K562 (cell line): ENCODE data around the gene SLC34A3. TPM values are rescaled to one million over a fixed set of nuclear protein-coding genes. Genes with fewer than 3 reads are reported as not detected.

ENCODE experiments used
- ARID3B ChIP-seq: fragments of 250-450 bp; sonication (Bioruptor Pico); IDR thresholded peaks from 2 replicates; pipeline ENCODE4 v1.4.0; 2020; ENCODE audit warnings: borderline replicate concordance
- DACH1 ChIP-seq: fragments of 450-650 bp; IDR thresholded peaks from 2 replicates; pipeline ENCODE4 v1.6.1; 2018; ENCODE audit not compliant: partially characterized antibody
- FOSL1 ChIP-seq: fragments of 200-800 bp; sonication (Bioruptor generic); conservative IDR thresholded peaks from 2 replicates; pipeline ENCODE4 v1.6.1; 2016; ENCODE audit warnings: missing genetic modification characterization, missing compliant biosample characterization
- GABPB1 ChIP-seq: sonication (generic); formaldehyde crosslinking; IDR thresholded peaks from 2 replicates; pipeline ENCODE4 v1.8.0; 2022; ENCODE audit warnings: mild to moderate bottlenecking, missing genetic modification reagents
- MEIS2 ChIP-seq: fragments of 450-650 bp; IDR thresholded peaks from 2 replicates; pipeline ENCODE4 v1.6.1; 2014; ENCODE audit warnings: mild to moderate bottlenecking; ENCODE audit not compliant: partially characterized antibody
- POLR2AphosphoS5 ChIP-seq: IDR thresholded peaks from 2 replicates; pipeline ENCODE4 v1.6.1; 2011; ENCODE audit warnings: mild to moderate bottlenecking, low read depth, low read length, moderate library complexity; ENCODE audit not compliant: control insufficient read depth, insufficient read depth
- RBM39 ChIP-seq: fragments of 200-400 bp; formaldehyde crosslinking; optimal IDR thresholded peaks from 2 replicates; pipeline ENCODE3; 2018; ENCODE audit warnings: low read depth, low read length
- SRF ChIP-seq, 2 experiments: fragments of 250-450, 450-650 bp in 1 of 2; sonication (Bioruptor Pico) in 1 of 2; sonication (generic) in 1 of 2; formaldehyde crosslinking; IDR thresholded peaks; 2 replicates each; pipeline versions ENCODE4 v1.5.0 to v1.5.1; 2020 to 2022; ENCODE audit warnings: mild to moderate bottlenecking in 1 of 2, missing genetic modification reagents in 1 of 2
- TRIM24 ChIP-seq, 2 experiments: fragments of 450-650 bp; IDR thresholded peaks; 2 replicates each; pipeline ENCODE4 v1.6.1; 2016
- ZNF318 ChIP-seq, 2 experiments: fragments of 450-650 bp; IDR thresholded peaks; 2 replicates each; pipeline ENCODE4 v1.6.1; 2016; ENCODE audit warnings: mild to moderate bottlenecking in 2 of 2, borderline replicate concordance in 1 of 2, low read depth in 1 of 2, moderate library complexity in 1 of 2
- ZNF639 ChIP-seq, 2 experiments: fragments of 200-800 bp in 1 of 2; sonication (Bioruptor generic) in 1 of 2; sonication (generic) in 1 of 2; formaldehyde crosslinking in 1 of 2; IDR thresholded peaks in 1 of 2; conservative IDR thresholded peaks in 1 of 2; 2 replicates each; pipeline versions ENCODE4 v1.5.0 to v1.6.1; 2016 to 2020; ENCODE audit warnings: missing compliant biosample characterization in 1 of 2, missing genetic modification characterization in 1 of 2, missing genetic modification reagents in 1 of 2
- ZNF778 ChIP-seq: fragments of 450-650 bp; formaldehyde crosslinking; IDR thresholded peaks from 2 replicates; pipeline ENCODE4 v1.4.0; 2020; ENCODE audit warnings: mild to moderate bottlenecking, moderate library complexity
- polyA plus RNA-seq, 8 experiments: library from polyadenylated mRNA; depleted of rRNA in 4 of 8; stranded (reverse) in 5 of 8; unstranded in 3 of 8; fragments of >200 nt; fragmentation: Nextera tagmentation in 2 of 8; fragmentation: Illumina TruSeq in 1 of 8; extraction: Ambion mirVana in 2 of 8; extraction: Trizol in 1 of 8; gene quantifications; 2 replicates each; pipeline versions ENCODE4 v1.2.1 to v1.2.3, GENCODE V29; 2011 to 2014; ENCODE audit warnings: inconsistent platforms in 1 of 8, missing spikeins in 1 of 8
- total RNA-seq, 7 experiments: library from RNA; depleted of rRNA in 6 of 7; stranded (reverse); fragments of >200 nt in 6 of 7; fragmentation: Illumina TruSeq in 2 of 7; extraction: Trizol in 2 of 7; gene quantifications; 2 replicates each; pipeline versions ENCODE4 v1.2.1 to v1.2.3, GENCODE V29; 2011 to 2021; ENCODE audit warnings: low replicate concordance in 1 of 7
- TF ChIP-seq, protein P1 (sequence below): fragments of 450-650 bp; IDR thresholded peaks from 2 replicates; pipeline ENCODE4 v1.6.1; 2016; ENCODE audit warnings: missing biosample characterization, missing genetic modification characterization

SLC34A3 gene
- total and polyA plus RNA-seq, 9 of the 15 experiments (the other 6 are each of a cell fraction or from before 2014, with no cell fraction given): not detected

DNA sequence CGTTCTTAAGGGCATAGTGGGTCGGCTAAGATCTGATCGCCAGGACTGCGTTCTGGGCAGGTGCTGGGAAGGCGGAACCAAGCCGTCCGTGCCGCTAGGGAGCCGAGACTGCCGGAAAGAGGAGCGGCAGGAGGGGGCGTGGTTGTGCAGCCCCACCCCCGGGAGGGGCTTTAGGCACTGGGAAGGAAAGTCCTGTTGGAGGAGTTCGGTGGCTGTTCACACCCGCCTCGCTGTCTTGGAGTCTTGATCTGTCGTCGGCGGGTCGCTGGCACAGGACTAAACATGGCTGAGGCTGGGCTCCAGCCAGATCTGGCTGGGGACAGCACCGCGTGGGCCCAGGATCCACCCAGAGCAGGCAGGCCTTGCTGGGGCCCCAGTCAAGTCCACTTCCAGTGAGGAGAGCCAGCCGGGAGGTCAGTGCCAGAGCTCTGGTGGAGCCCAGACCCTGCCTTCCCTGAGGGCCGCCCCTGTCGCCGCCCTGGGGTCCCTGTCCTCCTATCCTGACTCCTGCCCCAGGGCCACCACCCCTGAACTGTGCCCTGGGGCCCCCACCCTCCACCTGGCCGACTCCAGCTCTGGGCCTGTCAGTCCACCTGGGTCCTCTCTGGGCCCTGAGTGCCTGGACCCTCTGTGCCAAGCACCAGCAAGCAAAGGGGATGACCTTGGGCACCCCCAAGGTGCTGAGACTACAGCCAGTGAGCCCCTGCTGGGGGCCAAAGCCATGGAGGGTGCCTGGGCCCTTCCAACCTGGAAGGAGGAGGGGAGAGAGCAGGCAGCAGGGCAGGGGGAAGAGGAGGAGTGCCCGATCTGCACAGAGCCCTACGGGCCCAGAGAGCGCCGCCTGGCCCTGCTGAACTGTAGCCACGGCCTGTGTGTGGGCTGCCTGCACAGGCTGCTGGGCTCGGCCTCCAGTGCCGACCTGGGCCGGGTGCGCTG, 13.2 kb upstream of the SLC34A3 start (continued):
- TF ChIP-seq RBM39 (no peak), ARID3B (CRISPR knock-in tag) (no peak), ZNF639 (CRISPR knock-in tag; conservative IDR thresholded peaks at IDR 0.05 in 1 of 2, IDR thresholded peaks at IDR 0.05 in 1 of 2) (no peak), TRIM24 (IDR thresholded peaks at IDR 0.05) (peak in 1 of 2 experiments; percentile 46; a peak in 2 of 4 replicates), ZNF318 (IDR thresholded peaks at IDR 0.05; ENCODE audit: borderline replicate concordance in 1 of 2, low read depth in 1 of 2) (no peak), GABPB1 (no peak; the same call in 1 of the 2 replicates), SRF (CRISPR knock-in tag; IDR thresholded peaks at IDR 0.05) (no peak), MEIS2 (no peak), POLR2AphosphoS5 (no peak; the same call in 1 of the 2 replicates), DACH1 (no peak), ZNF778 (CRISPR knock-in tag) (no peak), FOSL1 (tag) (no peak)
- TF ChIP-seq, protein P1, sequence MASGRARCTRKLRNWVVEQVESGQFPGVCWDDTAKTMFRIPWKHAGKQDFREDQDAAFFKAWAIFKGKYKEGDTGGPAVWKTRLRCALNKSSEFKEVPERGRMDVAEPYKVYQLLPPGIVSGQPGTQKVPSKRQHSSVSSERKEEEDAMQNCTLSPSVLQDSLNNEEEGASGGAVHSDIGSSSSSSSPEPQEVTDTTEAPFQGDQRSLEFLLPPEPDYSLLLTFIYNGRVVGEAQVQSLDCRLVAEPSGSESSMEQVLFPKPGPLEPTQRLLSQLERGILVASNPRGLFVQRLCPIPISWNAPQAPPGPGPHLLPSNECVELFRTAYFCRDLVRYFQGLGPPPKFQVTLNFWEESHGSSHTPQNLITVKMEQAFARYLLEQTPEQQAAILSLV: no peak
